ENCODE results near the gene ATP9B.

ATP9B gene

GRCh38 chr18:79206444-79206843 is 137.2 kb downstream of the ATP9B start:
- no peak for TF ChIP-seq FOXP2 (optimal IDR thresholded peaks at IDR 0.05; ENCODE audit: borderline replicate concordance, extremely low read depth, extremely low read length, insufficient read depth)

DNA sequence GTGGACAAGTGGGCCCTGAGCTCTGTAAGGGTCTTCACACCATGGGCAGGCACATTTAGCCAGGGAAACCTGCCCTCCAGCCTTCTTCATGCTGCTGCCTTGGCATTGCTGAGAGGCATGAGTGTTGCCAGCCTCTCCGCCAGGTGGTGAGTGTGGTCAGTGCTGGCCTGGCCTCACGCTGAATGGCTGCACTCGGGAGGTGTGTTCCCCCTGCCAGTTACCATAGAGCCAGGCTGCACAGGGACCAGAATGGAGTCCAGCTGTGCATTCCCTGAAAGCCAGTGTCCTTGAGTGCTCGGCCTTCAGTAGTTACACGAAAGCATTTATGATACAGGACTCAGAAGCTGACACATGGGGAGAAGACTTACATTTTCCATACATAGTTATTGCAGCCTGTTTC is 139.7 kb downstream of the ATP9B start:
- TF ChIP-seq FOXP2 (optimal IDR thresholded peaks at IDR 0.05; ENCODE audit: borderline replicate concordance, extremely low read depth, extremely low read length, insufficient read depth), result no peak
- no peak for TF ChIP-seq POLR2AphosphoS5 (IDR thresholded peaks at IDR 0.05; ENCODE audit: low read depth, low read length)

DNA sequence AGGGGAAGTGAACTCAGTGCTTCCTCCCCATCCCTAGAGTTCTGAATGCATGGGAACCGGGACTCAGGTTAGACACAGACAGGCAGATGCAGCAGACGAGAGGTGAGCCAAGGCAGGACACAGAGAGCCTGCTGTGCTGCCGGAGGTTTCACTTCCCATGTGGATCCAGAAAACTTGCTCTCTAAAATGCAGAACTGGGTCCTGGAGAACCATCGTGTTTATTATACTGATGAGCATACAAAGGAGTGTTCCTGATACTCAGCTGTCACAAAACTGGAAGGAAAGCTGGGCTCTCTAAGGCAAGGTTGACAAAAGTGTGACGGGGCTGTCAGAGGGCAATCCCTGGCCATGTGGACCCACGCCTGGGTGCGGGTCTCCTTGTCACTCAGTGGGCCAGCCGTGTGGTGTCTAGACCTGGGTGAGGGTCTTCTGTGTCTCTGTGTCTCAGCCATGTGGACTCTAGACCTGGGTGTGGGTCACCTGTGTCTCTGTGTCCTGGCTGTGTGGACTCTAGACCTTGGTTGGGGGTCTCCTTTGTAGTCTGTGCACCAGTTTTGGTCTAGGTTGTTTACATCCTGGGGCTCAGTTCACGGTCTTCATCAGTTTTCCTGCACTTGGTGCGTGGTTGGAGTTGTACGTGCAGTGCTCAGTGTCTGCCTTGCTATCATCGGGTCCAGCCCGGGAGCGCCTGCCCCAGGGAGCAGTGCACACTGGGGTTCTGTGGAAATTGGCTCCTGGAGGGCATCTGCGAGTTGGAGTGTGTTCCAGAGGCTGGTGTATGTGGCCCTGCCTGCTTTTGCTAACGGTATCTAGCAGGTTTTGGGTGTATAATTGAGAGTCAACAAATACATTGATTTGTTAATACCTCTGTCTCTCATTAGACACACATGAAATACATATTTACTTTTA is 141.1 kb downstream of the ATP9B start:
- no peak for TF ChIP-seq SIN3A (IDR thresholded peaks at IDR 0.05; ENCODE audit: borderline replicate concordance, insufficient read depth, low read length)
- no peak for TF ChIP-seq REST (IDR thresholded peaks at IDR 0.05; ENCODE audit: insufficient read depth in 1 of 2, low read depth in 2 of 2, low read length in 2 of 2)
- TF ChIP-seq POLR2AphosphoS5 (IDR thresholded peaks at IDR 0.05; ENCODE audit: low read depth, low read length), result no peak
- no peak for TF ChIP-seq TAF1 (IDR thresholded peaks at IDR 0.05; ENCODE audit: borderline replicate concordance, insufficient read depth, low read length)
- no peak for TF ChIP-seq FOXP2 (optimal IDR thresholded peaks at IDR 0.05; ENCODE audit: borderline replicate concordance, extremely low read depth, extremely low read length, insufficient read depth)

- no peak for TF ChIP-seq FOXP2 (optimal IDR thresholded peaks at IDR 0.05; ENCODE audit: borderline replicate concordance, extremely low read depth, extremely low read length, insufficient read depth)
- no peak for TF ChIP-seq POLR2AphosphoS5 (IDR thresholded peaks at IDR 0.05; ENCODE audit: low read depth, low read length)
- no peak for TF ChIP-seq SIN3A (IDR thresholded peaks at IDR 0.05; ENCODE audit: borderline replicate concordance, insufficient read depth, low read length)
- no peak for TF ChIP-seq REST (IDR thresholded peaks at IDR 0.05; ENCODE audit: insufficient read depth in 1 of 2, low read depth in 2 of 2, low read length in 2 of 2)
- TF ChIP-seq TAF1 (IDR thresholded peaks at IDR 0.05; ENCODE audit: borderline replicate concordance, insufficient read depth, low read length), result no peak
Observed at GRCh38 chr18:79211844-79212243, 142.7 kb downstream of the ATP9B start.

DNA sequence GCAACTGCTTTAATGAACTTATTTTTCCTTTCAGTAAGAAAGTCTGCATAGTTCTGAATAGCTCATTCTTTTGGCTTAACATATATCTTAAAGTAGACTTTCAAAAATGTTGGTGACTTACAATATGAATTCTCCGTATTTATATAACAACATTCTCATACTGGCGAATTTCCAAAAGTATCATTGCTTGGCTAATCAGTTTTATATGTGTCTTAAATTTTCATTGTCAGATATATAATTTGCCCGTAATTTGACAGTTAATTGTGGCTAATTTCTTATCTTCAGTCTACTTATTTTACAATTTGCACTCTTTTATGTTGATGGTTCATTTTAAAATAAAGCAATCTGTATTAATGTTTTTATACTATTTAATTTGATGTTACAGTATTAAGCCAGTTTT is 144.9 kb downstream of the ATP9B start:
- TF ChIP-seq POLR2AphosphoS5 (IDR thresholded peaks at IDR 0.05; ENCODE audit: low read depth, low read length) (no peak), TAF1 (IDR thresholded peaks at IDR 0.05; ENCODE audit: borderline replicate concordance, insufficient read depth, low read length) (no peak), REST (IDR thresholded peaks at IDR 0.05; ENCODE audit: insufficient read depth in 1 of 2, low read depth in 2 of 2, low read length in 2 of 2) (no peak), FOXP2 (optimal IDR thresholded peaks at IDR 0.05; ENCODE audit: borderline replicate concordance, extremely low read depth, extremely low read length, insufficient read depth) (no peak)

- no peak for TF ChIP-seq REST (IDR thresholded peaks at IDR 0.05; ENCODE audit: insufficient read depth in 1 of 2, low read depth in 2 of 2, low read length in 2 of 2)
- TF ChIP-seq TAF1 (IDR thresholded peaks at IDR 0.05; ENCODE audit: borderline replicate concordance, insufficient read depth, low read length), result no peak
- TF ChIP-seq POLR2AphosphoS5 (IDR thresholded peaks at IDR 0.05; ENCODE audit: low read depth, low read length), result no peak
- TF ChIP-seq SIN3A (IDR thresholded peaks at IDR 0.05; ENCODE audit: borderline replicate concordance, insufficient read depth, low read length), result no peak
- TF ChIP-seq FOXP2 (optimal IDR thresholded peaks at IDR 0.05; ENCODE audit: borderline replicate concordance, extremely low read depth, extremely low read length, insufficient read depth), result no peak
Observed at GRCh38 chr18:79216176-79216575, 147.0 kb downstream of the ATP9B start.
